Testis (tissue), 2 donors: ENCODE results near the gene NFATC2IP.

ENCODE experiments used
- CTCF ChIP-seq, 3 experiments: fragments of 450-650 bp in 2 of 3; fragments of 200-600 bp in 1 of 3; sonication (generic) in 1 of 3; IDR thresholded peaks; one replicate each; pipeline ENCODE4 v1.5.1; 2016 to 2019; ENCODE audit warnings: antibody characterized with exemption in 3 of 3, mild to moderate bottlenecking in 2 of 3, moderate library complexity in 1 of 3
- POLR2A ChIP-seq: fragments of 450-650 bp; IDR thresholded peaks from one replicate; pipeline ENCODE4 v1.6.1; 2017; ENCODE audit warnings: antibody characterized with exemption, mild to moderate bottlenecking, moderate library complexity

DNA sequence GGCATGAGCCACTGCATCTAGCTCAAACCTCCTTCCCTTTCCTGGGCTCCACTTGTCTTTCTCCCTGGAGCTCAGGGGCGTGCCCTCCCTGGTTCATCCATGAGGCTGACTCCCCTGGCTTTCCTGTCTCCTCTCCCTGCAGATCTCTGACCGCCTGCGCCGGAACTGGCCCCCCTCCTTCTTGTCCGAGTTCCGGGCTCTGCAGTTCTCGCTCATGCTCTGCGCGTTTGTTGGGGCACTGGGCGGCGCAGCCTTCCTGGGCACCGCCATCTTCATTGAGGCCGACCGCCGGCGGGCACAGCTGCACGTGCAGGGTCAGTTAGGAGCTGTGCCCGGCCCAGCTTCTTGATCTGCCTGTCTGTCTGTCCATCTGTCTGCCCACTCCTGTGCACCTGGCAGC, 32.9 kb downstream of the NFATC2IP start:
- TF ChIP-seq CTCF (IDR thresholded peaks at IDR 0.05) (no peak), POLR2A (no peak)
